Measurements from ENCODE around the gene DPH3.

DPH3 gene

GRCh38 chr3:16233806-16234205 lies 30.9 kb downstream of the DPH3 start:
- DNase-seq (ENCODE audit: low read depth, low spot score), result no peak

DNA sequence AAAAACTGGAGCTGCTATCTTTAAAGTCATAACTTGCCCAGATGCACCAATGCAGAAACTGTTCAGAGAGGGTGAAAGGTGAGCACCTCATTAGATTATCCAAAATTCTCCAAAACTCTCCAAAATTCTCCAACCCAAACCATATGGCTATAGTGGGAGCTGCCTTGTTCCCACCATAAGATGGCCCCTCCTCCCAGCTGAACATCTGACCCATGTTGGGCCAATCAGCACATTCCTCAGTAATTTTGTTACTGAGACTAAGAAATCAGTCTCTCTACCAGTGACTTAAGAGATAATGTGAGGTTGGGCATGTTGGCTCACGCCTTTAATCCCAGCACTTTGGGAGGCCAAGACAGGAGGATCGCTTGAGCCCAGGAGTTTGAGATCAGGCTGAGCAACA lies 32.8 kb downstream of the DPH3 start:
- no peak for DNase-seq (ENCODE audit: low read depth, low spot score)

- DNase-seq (ENCODE audit: low read depth, low spot score), result no peak
These were observed 35.1 kb downstream of the DPH3 start for GRCh38 chr3:16229681-16230080.

DNA sequence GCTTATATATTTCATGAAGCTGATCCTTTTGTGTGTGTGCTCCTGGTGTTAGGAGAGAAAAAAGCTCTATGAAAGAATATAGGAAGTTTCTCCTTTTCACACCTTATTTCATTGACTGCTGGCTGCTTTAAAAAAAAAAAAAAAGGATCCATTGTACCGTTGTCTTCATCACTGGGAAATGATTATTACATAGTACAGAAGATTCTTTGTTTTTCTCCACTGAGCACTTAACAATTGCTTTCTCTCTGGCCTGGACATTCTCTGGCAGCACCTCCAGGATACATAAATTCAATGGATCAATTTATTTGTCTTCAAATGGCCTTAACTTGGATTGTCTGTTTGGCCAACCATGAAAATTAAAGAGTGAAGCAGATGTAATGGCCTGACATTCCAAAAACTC lies 37.2 kb downstream of the DPH3 start:
- no peak for DNase-seq (ENCODE audit: low read depth, low spot score)

GRCh38 chr3:16224325-16224724 lies 40.4 kb downstream of the DPH3 start:
- DNase-seq (ENCODE audit: low read depth, low spot score), result no peak

DNA sequence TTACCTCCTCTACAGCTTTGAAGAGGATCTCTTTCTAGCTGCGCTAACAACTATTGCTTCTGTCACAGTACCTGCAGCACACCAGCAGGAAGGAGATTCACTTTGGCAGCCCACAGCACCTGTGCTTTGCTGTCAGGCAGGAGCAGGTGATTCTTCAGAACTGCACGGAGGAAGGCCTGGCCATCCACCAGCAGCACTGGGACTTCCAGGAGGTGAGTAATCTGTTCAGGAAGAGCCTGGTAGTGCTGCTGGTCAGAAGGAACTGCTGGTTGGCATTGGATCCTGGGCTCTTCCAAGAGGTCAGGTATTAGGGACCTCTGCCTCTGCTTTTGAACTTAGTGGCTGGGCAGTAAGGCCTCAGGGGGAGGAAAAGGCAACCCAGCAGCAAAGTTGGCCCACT lies 42.2 kb downstream of the DPH3 start:
- DNase-seq (ENCODE audit: low read depth, low spot score), result no peak

GRCh38 chr3:16221990-16222389 lies 42.8 kb downstream of the DPH3 start:
- DNase-seq (ENCODE audit: low read depth, low spot score), result no peak

GRCh38 chr3:16219777-16220176 lies 45.0 kb downstream of the DPH3 start:
- no peak for DNase-seq (ENCODE audit: low read depth, low spot score)

GRCh38 chr3:16216373-16216935 lies 48.3 kb downstream of the DPH3 start:
- no peak for DNase-seq (ENCODE audit: low read depth, low spot score)

- DNase-seq (ENCODE audit: low read depth, low spot score), result no peak
These were observed 50.4 kb downstream of the DPH3 start for GRCh38 chr3:16214366-16214765.

DNA sequence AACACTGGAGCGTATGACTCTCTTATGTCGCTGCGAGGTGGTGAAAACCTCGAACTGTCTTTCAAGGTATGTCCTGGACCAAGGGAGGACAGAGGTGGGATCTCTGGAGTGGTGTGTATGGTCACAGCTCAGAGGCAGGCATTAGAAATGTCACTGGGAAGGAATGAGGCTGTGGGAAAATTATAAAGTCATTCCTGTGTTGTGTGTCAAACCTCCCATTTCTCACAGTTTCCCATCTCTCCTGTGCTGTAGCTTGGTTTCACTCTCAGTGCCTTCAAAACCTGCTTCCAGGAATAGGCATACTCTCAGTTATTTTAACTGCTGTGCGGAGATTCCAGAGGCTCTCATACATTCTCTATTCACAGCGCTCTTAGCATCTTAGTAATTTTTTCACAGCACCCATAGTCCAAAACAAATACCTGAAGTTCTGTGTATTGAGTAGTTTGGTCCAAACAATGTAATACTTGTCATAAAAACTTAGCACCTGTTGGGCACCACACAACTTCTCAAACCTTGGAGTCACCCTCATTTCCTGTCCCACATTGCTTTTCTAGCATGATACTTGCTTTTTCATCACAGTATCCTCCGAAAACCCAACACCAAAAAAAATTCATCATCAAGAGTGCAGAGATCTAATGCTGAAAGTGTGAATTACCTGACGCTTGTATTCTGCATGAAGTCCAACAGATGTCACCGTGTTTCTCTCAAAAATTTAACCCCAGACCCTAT lies 53.4 kb downstream of the DPH3 start:
- DNase-seq (ENCODE audit: low read depth, low spot score), result no peak
